Esophagus squamous epithelium (tissue), 5 donors: Measurements from ENCODE around the gene KLHDC10. TPM values are rescaled to one million over a fixed set of nuclear protein-coding genes. Genes with fewer than 3 reads are reported as not detected.
"Not testable (repeated sequence)": the region's sequence is repeated elsewhere in the genome, so short reads cannot be mapped to it uniquely, and the experiment has no call there.

Experiments used
- DNase-seq: peaks from one replicate; lab custom pipeline; 2025; lab: John Stamatoyannopoulos, UW
- H3K27ac ChIP-seq, 4 donors: fragments of 200-600 bp; sonication (generic); one replicate each; pipeline ENCODE4 v1.5.1; 2016 to 2019; ENCODE audit warnings: mild to moderate bottlenecking in 1 of 4
- H3K27me3 ChIP-seq, 4 donors: fragments of 200-600 bp; sonication (generic); 1 replicate in 3 of 4; 2 replicates in 1 of 4; pipeline versions ENCODE4 v1.5.1 to v1.6.0; 2017 to 2021; ENCODE audit warnings: antibody characterized with exemption in 1 of 4
- H3K36me3 ChIP-seq, 3 donors: fragments of 200-600 bp; sonication (generic); one replicate each; pipeline ENCODE4 v1.5.1; 2016 to 2019
- H3K4me1 ChIP-seq, 3 donors: fragments of 200-600 bp; sonication (generic); one replicate each; pipeline ENCODE4 v1.5.1; 2017 to 2019
- H3K4me3 ChIP-seq, 4 donors: fragments of 200-600 bp; sonication (generic); 1 replicate in 3 of 4; 2 replicates in 1 of 4; pipeline ENCODE4 v1.5.1; 2016 to 2019; ENCODE audit warnings: mild to moderate bottlenecking in 2 of 4, moderate library complexity in 1 of 4
- H3K9me3 ChIP-seq, 3 donors: fragments of 200-600 bp; sonication (generic); one replicate each; pipeline ENCODE4 v1.5.1; 2016 to 2019
- CTCF ChIP-seq, 6 experiments: fragments of 450-650 bp in 4 of 6; fragments of 200-600 bp in 2 of 6; sonication (generic) in 2 of 6; IDR thresholded peaks; one replicate each; pipeline ENCODE4 v1.5.1; 2016 to 2019; ENCODE audit warnings: antibody characterized with exemption in 6 of 6, mild to moderate bottlenecking in 4 of 6, moderate library complexity in 4 of 6
- POLR2A ChIP-seq, 4 donors: fragments of 450-650 bp; IDR thresholded peaks; one replicate each; pipeline ENCODE4 v1.6.1; 2017; ENCODE audit warnings: antibody characterized with exemption in 4 of 4, mild to moderate bottlenecking in 4 of 4, moderate library complexity in 3 of 4
- WGBS, 2 donors: methylation state at CpG; one replicate each; pipeline ENCODE4 v1.1.5; 2018; 5-methylcytosine and 5-hydroxymethylcytosine counted together
- intact Hi-C: fragments of 100-400 bp; cut with DNase I; formaldehyde crosslinking; loops from one replicate; pipeline ENCODE4 v1.15.0; 2022
- total RNA-seq, 4 donors: library from RNA; depleted of rRNA; stranded (reverse); fragments of >200 nt; gene quantifications; one replicate each; pipeline ENCODE4 v1.1.0, GENCODE V29; 2016
- donor health status: DM: yes; HTN: yes; CAD: no.

The KLHDC10 gene
- total RNA-seq, 4 donors from 2014 or later: 11.9 to 17.5 (median 15.7) TPM

GRCh38 chr7:130178251-130178650 is 107.9 kb downstream of the KLHDC10 start:
- WGBS, 2 donors: 88 to 95% methylated on average over 4 of the region's 4 CpGs
- no peak overlapping the region for H3K4me3 ChIP-seq
- H3K36me3 ChIP-seq: peaks cover 0 to 98% (median 0%) of the 10 kb centered on the region in 3 donors
- no peaks in the 10 kb centered on the region for H3K4me1 ChIP-seq
- H3K27me3 ChIP-seq: no peaks in the 10 kb centered on the region
- H3K9me3 ChIP-seq: no peaks in the 10 kb centered on the region
- DNase-seq: no peak
- no peak overlapping the region for H3K27ac ChIP-seq
- intact Hi-C loops: no loop called here
- TF ChIP-seq CTCF (IDR thresholded peaks at IDR 0.05): no peak
- no peak for TF ChIP-seq POLR2A (IDR thresholded peaks at IDR 0.05)

DNA sequence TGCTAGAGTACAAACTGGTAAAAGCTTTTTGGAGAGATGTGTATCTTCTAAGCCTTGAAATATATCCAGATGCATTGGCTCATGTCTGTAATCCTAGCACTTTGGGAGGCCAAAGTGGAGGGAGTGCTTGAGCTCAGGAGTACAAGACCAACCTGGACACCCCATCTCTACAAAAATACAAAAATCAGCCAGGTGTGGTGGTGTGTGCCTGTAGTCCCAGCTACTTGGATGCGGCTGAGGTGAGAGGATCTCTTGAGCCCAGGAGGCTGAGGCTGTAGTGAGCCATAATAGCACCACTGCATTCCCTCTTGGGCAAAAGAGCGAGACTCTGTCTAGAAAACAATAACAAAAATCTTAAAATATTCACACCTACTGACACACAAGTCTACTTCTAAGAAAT is 109.3 kb downstream of the KLHDC10 start:
- no peaks in the 10 kb centered on the region for H3K9me3 ChIP-seq
- intact Hi-C loops: no loop called here
- WGBS, 2 donors: 95 to 100% methylated on average over 2 of the region's 2 CpGs
- peaks cover 0 to 97% (median 0%) of the 10 kb centered on the region in 3 donors for H3K36me3 ChIP-seq
- H3K4me3 ChIP-seq: no peak overlapping the region
- H3K4me1 ChIP-seq: no peaks in the 10 kb centered on the region
- H3K27me3 ChIP-seq: no peaks in the 10 kb centered on the region
- DNase-seq: no peak
- TF ChIP-seq POLR2A (IDR thresholded peaks at IDR 0.05) (no peak), CTCF (IDR thresholded peaks at IDR 0.05) (no peak)
- H3K27ac ChIP-seq: no peak overlapping the region

DNA sequence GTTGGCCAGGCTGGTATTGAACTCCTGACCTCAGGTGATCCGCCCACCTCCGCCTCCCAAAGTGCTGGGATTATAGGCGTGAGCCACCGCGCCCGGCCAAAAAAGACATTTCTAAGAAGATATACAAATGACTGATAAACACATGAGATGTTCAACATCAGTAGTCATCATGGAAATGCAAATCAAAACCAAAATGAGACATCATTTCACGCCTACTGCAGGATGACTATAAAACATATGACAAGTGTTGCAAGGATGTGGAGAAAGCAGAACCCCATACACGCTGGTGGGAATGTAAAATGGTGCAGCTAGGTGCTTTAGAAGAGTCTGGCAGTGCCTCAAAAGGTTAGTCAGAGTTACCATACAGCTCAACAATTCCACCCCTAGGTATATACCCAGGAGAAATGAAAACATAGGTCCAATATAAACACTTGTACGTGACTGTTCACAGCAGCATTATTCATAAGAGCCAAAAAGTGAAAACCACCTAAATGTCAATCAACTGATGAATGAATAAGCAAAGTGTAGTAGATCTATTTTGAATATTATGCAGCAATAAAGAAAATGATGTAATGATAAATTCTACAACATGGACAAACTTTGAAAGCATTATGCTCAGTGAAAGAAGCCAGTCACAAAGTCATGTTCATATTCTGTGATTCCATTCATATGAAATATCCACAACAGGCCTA is 110.4 kb downstream of the KLHDC10 start:
- 69 to 85% methylated on average over 5 to 9 of the region's 9 CpGs for WGBS, 2 donors
- DNase-seq: no peak

GRCh38 chr7:130181263-130181605 is 110.9 kb downstream of the KLHDC10 start:
- no peaks in the 10 kb centered on the region for H3K27me3 ChIP-seq
- H3K4me1 ChIP-seq: no peaks in the 10 kb centered on the region
- TF ChIP-seq POLR2A (IDR thresholded peaks at IDR 0.05) (no peak), CTCF (IDR thresholded peaks at IDR 0.05) (no peak)
- 88 to 98% methylated on average over 2 of the region's 2 CpGs for WGBS, 2 donors
- no peak for DNase-seq
- no peak overlapping the region for H3K27ac ChIP-seq
- intact Hi-C loops: no loop called here
- H3K4me3 ChIP-seq: no peak overlapping the region
- H3K9me3 ChIP-seq: no peaks in the 10 kb centered on the region
- peaks cover 0 to 89% (median 0%) of the 10 kb centered on the region in 3 donors for H3K36me3 ChIP-seq

More for the DNA sequence above, 110.4 kb downstream of the KLHDC10 start:
- Histone ChIP-seq H3K4me1 (no peaks in the 10 kb centered on the region), H3K4me3 (no peak overlapping the region), H3K27ac (no peak overlapping the region), H3K9me3 (no peaks in the 10 kb centered on the region), H3K27me3 (no peaks in the 10 kb centered on the region), H3K36me3 (peaks cover 0 to 94% (median 0%) of the 10 kb centered on the region in 3 donors)
- intact Hi-C loops: no loop called here
- TF ChIP-seq CTCF (IDR thresholded peaks at IDR 0.05): no peak
- TF ChIP-seq POLR2A (IDR thresholded peaks at IDR 0.05): no peak

DNA sequence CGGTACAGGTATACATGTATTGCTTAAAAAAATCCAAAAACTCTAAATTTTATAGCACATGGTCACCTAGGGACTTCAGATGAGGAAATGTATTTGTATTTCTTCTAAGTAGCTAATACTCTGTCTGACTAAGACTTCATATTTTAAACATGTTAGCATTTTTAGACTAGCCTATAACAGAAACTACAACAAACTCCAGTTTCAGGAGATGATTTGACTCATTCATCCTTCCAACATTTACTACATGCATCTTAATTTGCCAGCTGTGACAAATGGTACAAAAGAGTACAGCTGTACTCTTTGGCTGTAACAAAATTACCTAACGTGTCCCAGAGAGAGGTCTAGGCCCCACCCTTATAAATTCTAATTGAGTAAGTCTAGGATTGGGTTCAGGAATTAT is 112.7 kb downstream of the KLHDC10 start:
- peaks cover 0 to 73% (median 0%) of the 10 kb centered on the region in 3 donors for H3K36me3 ChIP-seq
- no peak for DNase-seq
- no peak overlapping the region for H3K4me3 ChIP-seq
- H3K27me3 ChIP-seq: no peaks in the 10 kb centered on the region
- WGBS, 2 donors: 49 to 82% methylated on average over 2 of the region's 2 CpGs
- no peaks in the 10 kb centered on the region for H3K9me3 ChIP-seq
- intact Hi-C loops: no loop called here
- TF ChIP-seq POLR2A (IDR thresholded peaks at IDR 0.05) (no peak), CTCF (IDR thresholded peaks at IDR 0.05) (no peak)
- H3K4me1 ChIP-seq: no peaks in the 10 kb centered on the region
- no peak overlapping the region for H3K27ac ChIP-seq

GRCh38 chr7:130184349-130184748 is 114.0 kb downstream of the KLHDC10 start:
- peaks cover 0 to 67% (median 0%) of the 10 kb centered on the region in 3 donors for H3K36me3 ChIP-seq
- H3K4me3 ChIP-seq, H3K4me1 ChIP-seq, H3K27ac ChIP-seq, DNase-seq, intact Hi-C loops, H3K27me3 ChIP-seq, H3K9me3 ChIP-seq: not testable (repeated sequence)
- WGBS, 2 donors: 77 to 96% methylated on average over 4 to 5 of the region's 5 CpGs
